ENCODE results near the gene SLC6A3.
A peak's percentile ranks its signal among the peaks of the same experiment; 100 is the strongest.

- no peak for TF ChIP-seq CTCF (IDR thresholded peaks at IDR 0.05 in 8 of 11, conservative IDR thresholded peaks at IDR 0.05 in 3 of 11)
- no peak for TF ChIP-seq POLR2A (IDR thresholded peaks at IDR 0.05)
- peak; percentile 53 to 65 (median 53) for TF ChIP-seq POLR2AphosphoS5 (IDR thresholded peaks at IDR 0.05)
Measured at GRCh38 chr5:1481266-1481958, 36.2 kb upstream of the SLC6A3 start.

Data from spleen (tissue), 7 donors.